GM18858 (cell line): Measurements from ENCODE around the gene SEC14L1.
A peak's percentile ranks its signal among the peaks of the same experiment; 100 is the strongest.

ENCODE experiments used
- ATAC-seq: cut with Tn5 transposase; IDR thresholded peaks from one replicate; pipeline ENCODE4 v1.9.1; 2021; ENCODE audit not compliant: unreplicated experiment

The SEC14L1 gene

DNA sequence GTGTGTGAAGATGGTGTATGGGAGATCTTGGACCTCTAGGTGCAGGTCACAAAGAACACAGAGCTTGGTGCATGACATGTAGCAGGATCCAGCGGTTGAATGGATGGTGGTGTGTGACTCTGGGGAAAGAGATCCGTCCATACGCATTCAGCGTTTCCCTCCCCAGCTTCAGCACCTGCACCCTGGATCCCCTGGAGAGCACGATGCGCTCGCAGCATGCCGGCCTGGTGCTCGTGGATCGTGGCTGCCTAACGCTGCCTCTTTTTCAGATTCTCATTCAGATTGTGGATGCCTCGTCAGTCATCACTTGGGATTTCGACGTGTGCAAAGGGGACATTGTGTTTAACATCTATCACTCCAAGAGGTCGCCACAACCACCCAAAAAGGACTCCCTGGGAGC, 70.9 kb downstream of the SEC14L1 start:
- no peak for ATAC-seq

DNA sequence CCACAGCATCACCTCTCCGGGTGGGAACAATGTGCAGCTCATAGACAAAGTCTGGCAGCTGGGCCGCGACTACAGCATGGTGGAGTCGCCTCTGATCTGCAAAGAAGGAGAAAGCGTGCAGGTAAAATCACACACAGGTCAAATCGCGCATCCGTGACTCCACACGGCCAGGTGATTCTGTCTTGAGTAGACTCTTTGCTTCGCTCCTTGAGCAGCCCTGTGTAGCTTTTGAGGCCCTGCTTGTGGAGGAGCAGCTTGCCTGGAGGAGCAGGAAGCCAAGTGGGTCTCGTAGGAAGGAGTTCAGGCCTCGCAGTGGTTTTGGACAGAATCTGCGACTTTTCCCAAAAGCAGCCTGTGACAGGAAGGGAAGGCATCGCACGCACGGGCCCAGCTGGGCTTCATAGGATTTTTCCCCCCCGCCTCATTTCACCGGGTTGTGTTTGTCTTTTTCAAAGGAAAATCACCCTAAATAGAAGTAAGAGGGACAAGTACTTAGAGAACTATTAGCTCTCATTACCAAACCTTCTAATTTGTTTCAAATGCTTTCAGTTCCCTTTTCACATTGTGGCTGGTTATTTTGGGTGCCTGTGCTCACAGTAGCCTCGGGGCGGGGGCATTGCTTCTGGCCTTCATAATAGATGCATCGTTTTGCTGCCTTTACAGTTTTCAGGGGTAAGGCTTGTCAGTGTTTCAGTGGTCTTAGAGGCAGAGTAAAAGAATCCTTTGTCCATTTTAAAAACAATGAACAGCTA, 71.5 kb downstream of the SEC14L1 start:
- peak; percentile 54 for ATAC-seq

- no peak for ATAC-seq
Observed at GRCh38 chr17:77212833-77213777, 72.3 kb downstream of the SEC14L1 start.

DNA sequence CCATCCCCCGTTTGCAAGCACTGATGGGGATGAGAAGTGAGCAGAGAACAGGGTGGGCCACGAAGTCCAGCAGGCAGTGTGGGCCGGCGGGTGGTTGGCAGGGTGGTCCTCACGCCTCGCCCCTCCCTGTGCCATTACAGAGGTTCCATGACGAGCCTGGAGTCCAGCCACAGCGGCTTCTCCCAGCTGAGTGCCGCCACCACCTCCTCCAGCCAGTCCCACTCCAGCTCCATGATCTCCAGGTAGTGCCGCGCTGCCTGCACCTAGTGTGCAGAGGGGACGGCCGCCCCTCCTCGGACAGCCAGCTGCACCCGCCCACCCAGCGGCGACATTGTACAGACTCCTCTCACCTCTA, 73.0 kb downstream of the SEC14L1 start:
- ATAC-seq: no peak

- ATAC-seq: no peak
Observed at GRCh38 chr17:77214328-77214727, 73.6 kb downstream of the SEC14L1 start.

DNA sequence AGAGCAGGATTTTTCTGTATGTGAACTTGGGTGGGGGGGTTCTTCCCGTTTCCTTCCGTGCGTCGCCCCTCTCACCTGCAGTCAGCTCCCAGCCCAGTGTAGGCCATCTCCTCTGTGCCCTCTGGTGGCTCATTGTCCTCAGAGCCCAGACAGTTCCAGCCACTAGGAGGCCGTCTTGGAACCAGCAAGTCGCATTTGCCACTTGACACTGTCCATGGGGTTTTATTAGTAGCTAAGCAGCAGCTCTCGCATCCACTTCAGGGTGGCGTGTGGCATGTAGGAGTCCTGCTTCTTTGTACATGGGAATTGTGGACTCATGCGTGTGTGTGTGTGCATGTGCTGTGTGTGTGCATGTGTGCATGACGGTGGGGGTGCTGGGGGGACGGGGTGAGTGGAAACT, 74.0 kb downstream of the SEC14L1 start:
- no peak for ATAC-seq

- ATAC-seq: no peak
Observed at GRCh38 chr17:77215281-77215680, 74.5 kb downstream of the SEC14L1 start.

- ATAC-seq: no peak
Observed at GRCh38 chr17:77216486-77216885, 75.7 kb downstream of the SEC14L1 start.

GRCh38 chr17:77217123-77217522, 76.4 kb downstream of the SEC14L1 start:
- no peak for ATAC-seq

DNA sequence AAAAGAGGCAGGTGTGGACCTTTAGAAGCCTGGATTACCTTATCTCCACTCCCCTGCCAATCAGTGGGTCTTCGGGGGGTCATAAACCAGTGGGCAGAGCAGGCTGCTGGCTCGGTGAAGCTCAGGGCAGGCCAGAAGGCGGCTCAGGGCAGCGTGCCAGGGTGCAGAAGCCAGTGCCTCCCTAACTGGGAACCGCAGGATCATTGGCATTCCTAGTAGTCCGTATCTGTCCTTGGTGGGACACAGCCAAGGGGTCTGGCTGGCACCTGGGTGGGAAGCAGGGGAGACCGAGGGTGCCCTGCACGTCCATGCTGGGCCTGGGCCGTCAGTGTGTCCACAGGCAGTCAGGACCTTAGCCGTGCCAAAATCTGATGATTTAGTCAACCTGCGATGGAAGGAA, 76.8 kb downstream of the SEC14L1 start:
- ATAC-seq: no peak

- ATAC-seq: no peak
Observed at GRCh38 chr17:77218902-77219301, 78.1 kb downstream of the SEC14L1 start.

DNA sequence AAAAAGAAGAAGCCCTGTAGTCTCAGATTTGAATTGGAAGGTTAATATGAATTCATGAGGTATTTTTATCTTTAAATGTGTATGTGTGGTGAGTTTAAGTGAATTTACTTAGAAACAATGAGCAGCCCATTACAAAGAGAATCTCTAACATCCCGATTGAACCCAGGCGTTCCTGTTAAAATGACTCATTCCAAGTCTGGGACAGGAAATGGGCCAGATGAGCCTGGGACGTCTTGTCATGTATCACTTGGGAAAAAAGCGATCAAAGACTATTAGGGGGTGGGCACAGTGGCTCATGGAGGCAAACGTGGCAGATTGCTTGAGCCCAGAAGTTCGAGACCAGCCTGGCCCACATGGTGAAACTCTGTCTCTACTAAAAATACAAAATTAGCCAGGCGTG, 81.6 kb downstream of the SEC14L1 start:
- no peak for ATAC-seq

GRCh38 chr17:77223642-77224420, 83.1 kb downstream of the SEC14L1 start:
- ATAC-seq: no peak

DNA sequence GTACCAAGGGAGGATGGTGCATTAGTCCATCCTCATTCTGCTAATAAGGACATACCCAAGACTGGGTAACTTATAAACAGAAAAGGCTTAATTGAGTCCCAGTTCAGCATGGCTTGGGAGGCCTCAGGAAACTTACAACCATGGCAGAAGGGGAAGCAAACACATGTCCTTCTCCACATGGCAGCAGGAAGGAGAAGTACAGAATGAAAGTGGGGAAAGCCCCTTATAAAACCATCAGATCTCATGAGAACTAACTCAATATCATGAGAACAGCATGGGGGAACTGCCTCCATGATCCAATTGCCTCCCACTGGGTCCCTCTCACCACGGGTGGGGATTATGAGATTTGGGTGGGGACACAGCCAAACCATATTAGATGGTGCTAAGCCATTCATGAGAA, 84.5 kb downstream of the SEC14L1 start:
- ATAC-seq: no peak

- ATAC-seq: no peak
Observed at GRCh38 chr17:77227461-77228240, 86.9 kb downstream of the SEC14L1 start.

DNA sequence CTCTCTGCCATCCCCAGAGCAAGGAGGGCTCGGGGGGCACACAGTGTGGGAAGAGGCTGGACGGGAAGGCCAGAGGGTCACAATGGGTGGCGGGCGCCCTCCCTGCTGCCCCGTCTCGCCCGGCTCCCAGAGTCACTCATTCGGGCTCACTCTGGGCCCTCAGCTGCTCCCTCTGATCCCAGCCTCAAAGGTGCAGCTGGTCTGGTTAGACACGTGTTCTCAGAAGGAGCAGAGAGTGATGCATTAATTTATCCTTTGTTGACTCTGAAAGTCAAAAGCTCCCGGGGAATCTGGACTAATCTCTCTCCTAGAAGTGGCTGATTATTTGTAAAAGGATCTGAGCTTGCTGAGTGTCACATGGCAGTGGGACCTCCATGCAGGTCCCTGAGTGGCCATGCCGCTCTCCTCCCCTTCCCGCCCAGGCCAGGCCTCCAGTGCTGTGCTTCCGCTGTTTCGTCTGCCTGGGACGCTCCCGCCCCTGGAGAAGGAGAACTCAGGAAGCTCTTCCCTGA, 87.5 kb downstream of the SEC14L1 start:
- no peak for ATAC-seq

DNA sequence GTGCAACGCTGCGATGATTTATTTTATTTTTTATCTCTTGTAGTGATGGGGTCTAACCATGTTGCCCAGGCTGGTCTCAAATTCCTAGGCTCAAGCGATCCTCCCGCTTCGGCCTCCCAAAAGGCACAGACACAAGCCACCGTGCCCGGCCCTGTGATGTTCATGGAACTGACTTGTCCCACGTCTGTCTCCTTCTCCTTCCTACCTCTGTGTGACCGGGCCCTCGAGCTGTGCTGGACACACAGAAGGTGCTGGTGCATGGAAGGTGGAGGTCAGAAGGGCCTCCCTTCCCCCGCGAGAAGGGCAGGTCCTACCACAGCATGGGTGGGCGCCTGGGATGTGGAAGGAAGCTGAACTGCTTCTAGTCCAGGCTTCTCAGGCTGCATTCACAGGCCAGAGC, 88.0 kb downstream of the SEC14L1 start:
- ATAC-seq: no peak

- no peak for ATAC-seq
Observed at GRCh38 chr17:77229786-77230435, 89.1 kb downstream of the SEC14L1 start.

GRCh38 chr17:77230436-77230830, 89.7 kb downstream of the SEC14L1 start:
- ATAC-seq: no peak
